Karpas-422 (cell line): ENCODE measurements around the gene SF1. TPM values are rescaled to one million over a fixed set of nuclear protein-coding genes. Genes with fewer than 3 reads are reported as not detected.

Experiments used
- DNase-seq: peaks from one replicate; pipeline ENCODE4 v3.0.0-alpha.2; 2015
- H2AFZ ChIP-seq: fragments of 200-600 bp; sonication (generic); 2 replicates; pipeline ENCODE4 v1.6.1; 2014; ENCODE audit warnings: antibody characterized with exemption, low read length, mixed read lengths
- H3K27ac ChIP-seq: fragments of 200-600 bp; sonication (generic); 2 replicates; pipeline ENCODE4 v1.5.1; 2014; ENCODE audit warnings: mild to moderate bottlenecking, low read length, moderate library complexity
- H3K27me3 ChIP-seq: fragments of 200-600 bp; sonication (generic); 2 replicates; pipeline ENCODE4 v1.6.1; 2014; ENCODE audit warnings: low read length, mixed read lengths
- H3K36me3 ChIP-seq: fragments of 200-600 bp; sonication (generic); 2 replicates; pipeline ENCODE4 v1.6.1; 2014; ENCODE audit warnings: low read length, mixed read lengths; ENCODE audit not compliant: insufficient read depth
- H3K4me1 ChIP-seq: fragments of 200-600 bp; sonication (generic); 2 replicates; pipeline ENCODE4 v1.6.1; 2014; ENCODE audit warnings: mild to moderate bottlenecking, low read length, mixed read lengths
- H3K4me2 ChIP-seq: fragments of 200-600 bp; sonication (generic); 2 replicates; pipeline ENCODE4 v1.6.1; 2014; ENCODE audit warnings: low read length, low read depth, mild to moderate bottlenecking; ENCODE audit not compliant: poor library complexity, severe bottlenecking
- H3K4me3 ChIP-seq: fragments of 200-600 bp; sonication (generic); 2 replicates; pipeline ENCODE4 v1.5.1; 2014; ENCODE audit warnings: mild to moderate bottlenecking, antibody characterized with exemption, low read length, mixed read lengths
- H3K79me2 ChIP-seq: fragments of 200-600 bp; sonication (generic); 2 replicates; pipeline ENCODE4 v1.6.1; 2014; ENCODE audit warnings: mild to moderate bottlenecking, low read length, mixed read lengths
- H3K9ac ChIP-seq: fragments of 200-600 bp; sonication (generic); 2 replicates; pipeline ENCODE4 v1.6.0; 2014; ENCODE audit warnings: low read length
- H3K9me2 ChIP-seq: fragments of 200-600 bp; sonication (generic), shearing (Covaris generic); replicated peaks from 2 replicates; pipeline ENCODE4 v1.6.0; 2014; ENCODE audit warnings: mild to moderate bottlenecking, low read length, moderate library complexity; ENCODE audit not compliant: insufficient read depth
- H3K9me3 ChIP-seq: fragments of 300-700, 200-600 bp; sonication (generic); 2 replicates; pipeline ENCODE4 v1.6.1; 2014; ENCODE audit warnings: low read length, mixed read lengths
- H4K20me1 ChIP-seq: fragments of 200-600 bp; sonication (generic); 2 replicates; pipeline ENCODE4 v1.6.1; 2014; ENCODE audit warnings: mild to moderate bottlenecking, antibody characterized with exemption, low read length, low read depth; ENCODE audit not compliant: insufficient read depth
- total RNA-seq: library from RNA; depleted of rRNA; stranded (reverse); fragments of >200 nt; shearing (Covaris generic); gene quantifications from 2 replicates; pipeline ENCODE4 v1.2.3, GENCODE V29; 2014; ENCODE audit warnings: low replicate concordance

Gene SF1
- total RNA-seq, 1 experiment from 2014 or later: 156 TPM

DNA sequence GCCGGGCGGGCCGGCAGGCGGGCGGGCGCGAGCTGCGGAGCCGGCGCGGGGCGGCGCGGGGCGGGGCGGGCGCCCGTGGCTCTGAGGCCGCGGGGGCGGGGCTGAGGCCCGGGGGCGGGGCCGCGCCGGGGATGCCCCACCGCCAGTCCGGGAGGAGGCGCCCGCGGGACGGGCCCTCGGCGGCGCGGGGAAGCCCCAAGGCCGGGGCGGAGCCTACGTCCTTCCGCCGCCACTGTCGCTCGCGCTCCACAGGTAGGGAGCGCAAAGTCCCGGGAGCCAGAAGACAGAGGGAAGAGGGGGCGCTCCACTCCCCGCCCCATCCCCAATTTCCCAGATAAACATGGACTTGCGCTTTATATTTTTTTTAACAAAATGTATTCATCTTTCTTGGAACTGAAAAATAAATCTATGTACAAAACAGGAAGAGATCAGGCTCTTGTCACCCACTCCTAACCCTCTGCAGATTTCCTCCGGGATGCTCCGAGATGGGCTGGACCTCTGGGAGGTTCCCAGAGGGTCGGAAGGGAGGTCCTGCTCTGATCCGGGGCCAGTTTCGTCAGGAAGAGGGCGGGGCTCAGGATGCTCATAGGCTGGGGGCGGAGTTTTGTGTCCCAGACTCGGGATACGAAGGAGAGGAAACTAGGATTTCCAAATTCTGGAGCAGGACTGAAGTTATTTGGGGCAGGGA, 25.0 kb upstream of the SF1 start, which contains the start of gene MAP4K2:
Gene MAP4K2 (minus strand): TSS at position 57 of the 688 bp plus-strand sequence. CDS start 65 bp downstream, outside the sequence.
- Histone ChIP-seq H3K4me1 (peaks cover 45% of the 10 kb centered on the region), H4K20me1 (no peaks in the 10 kb centered on the region), H3K36me3 (no peaks in the 10 kb centered on the region), H3K9me3 (no peaks in the 10 kb centered on the region), H3K27ac (peak within 1 kb of the TSS; percentile 85), H3K4me2 (peak within 1 kb of the TSS; percentile 88), H3K4me3 (peak within 1 kb of the TSS; percentile 87), H3K27me3 (no peaks in the 10 kb centered on the region), H3K79me2 (peaks cover 6% of the 10 kb centered on the region), H3K9ac (peak within 1 kb of the TSS; percentile 82), H2AFZ (0 out of 2 replicates have a peak within 1 kb of the TSS, but pooled peaks have one; percentile 60), H3K9me2 (no peaks in the 10 kb centered on the region)
- DNase-seq: peak; percentile 94

DNA sequence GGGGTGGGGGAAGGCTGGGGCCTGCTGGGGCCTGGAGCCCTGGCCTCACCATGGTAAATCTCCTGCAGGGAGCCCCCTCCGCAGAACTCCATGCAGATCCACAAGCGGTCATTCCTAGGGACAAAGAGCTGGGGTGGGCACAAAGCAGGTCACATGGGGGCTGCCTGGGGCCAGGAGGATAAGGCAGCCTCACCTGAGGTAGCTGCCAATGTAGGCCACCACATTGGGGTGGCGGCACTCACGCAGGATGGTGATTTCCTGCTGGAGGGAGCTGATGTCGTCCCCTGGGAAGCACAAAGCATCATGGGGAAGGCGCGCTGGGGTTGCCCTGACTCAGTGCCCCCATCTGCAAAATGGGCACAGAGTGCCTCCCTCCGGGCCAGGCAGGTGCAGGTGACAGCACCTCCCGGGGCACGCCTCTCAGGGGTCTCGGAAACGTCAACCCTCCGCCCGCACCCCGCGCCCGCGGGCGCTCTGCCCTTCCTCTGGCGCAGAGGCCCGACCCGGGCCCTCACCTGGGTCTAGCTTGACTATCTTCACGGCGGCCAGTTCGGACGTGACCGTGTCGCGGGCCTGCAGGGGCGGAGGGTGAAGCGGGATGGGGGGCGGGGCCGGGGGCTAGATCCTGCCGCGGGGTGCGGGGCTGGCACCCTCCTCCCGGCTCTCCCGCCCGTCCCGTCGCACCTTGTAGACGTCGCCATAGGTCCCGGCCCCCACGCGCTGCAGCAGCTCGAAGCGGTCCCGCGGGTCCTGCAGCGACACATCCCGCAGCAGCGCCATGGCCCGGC, 24.2 kb upstream of the SF1 start:
- no peaks in the 10 kb centered on the region for H3K36me3 ChIP-seq
- H3K79me2 ChIP-seq: peaks cover 6% of the 10 kb centered on the region
- peak overlapping the region; percentile 82 for H3K9ac ChIP-seq
- DNase-seq: peak; percentile 81
- no peaks in the 10 kb centered on the region for H3K9me2 ChIP-seq
- H3K4me3 ChIP-seq: peak overlapping the region; percentile 87
- no peaks in the 10 kb centered on the region for H4K20me1 ChIP-seq
- peak overlapping the region; percentile 88 for H3K4me2 ChIP-seq
- H3K4me1 ChIP-seq: peaks cover 45% of the 10 kb centered on the region
- peak overlapping the region; percentile 85 for H3K27ac ChIP-seq
- H3K9me3 ChIP-seq: no peaks in the 10 kb centered on the region
- H2AFZ ChIP-seq: 0 out of 2 replicates have a peak overlapping the region, but pooled peaks have one; percentile 60
- no peaks in the 10 kb centered on the region for H3K27me3 ChIP-seq

DNA sequence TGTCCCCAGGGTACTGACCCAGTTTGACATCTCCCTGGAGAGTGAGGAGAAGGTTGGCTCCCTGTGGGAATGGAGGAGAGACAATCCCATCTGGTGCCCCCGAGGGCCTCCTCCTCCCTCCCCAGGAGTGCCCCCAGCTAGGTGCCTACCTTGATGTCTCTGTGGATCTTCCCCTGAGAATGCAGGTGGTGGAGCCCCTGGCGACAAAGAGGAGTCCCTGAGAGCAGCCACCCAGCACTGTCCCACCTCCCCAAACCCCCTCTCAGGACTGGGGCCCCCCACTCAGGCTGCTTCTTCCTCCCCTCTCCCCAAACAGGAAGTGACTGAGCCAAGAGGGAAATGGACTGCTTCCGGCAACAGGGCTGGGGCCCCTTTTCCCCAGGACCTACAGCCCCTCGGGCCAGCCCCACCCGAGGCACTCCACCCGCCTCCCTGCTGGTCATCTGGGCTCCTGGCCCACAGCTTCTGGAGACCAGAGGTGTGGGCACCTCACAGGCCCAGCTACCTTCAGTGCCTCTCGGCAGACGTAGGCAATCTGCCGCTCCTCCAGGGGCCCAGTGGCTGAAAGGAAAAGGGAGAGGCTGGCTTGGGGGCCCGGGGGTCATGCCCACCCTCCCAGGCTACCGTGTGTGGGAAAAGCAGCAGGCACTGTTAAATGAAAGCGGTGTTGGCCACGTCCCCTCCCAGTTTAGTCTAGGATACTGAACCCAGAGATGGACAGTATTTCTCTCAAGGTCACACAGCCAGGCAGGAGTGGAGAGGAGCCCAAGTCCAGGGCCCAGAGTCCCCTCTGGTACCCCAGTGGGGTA, 23.4 kb upstream of the SF1 start:
- Histone ChIP-seq H4K20me1 (no peaks in the 10 kb centered on the region), H3K36me3 (0 out of 2 replicates have a peak, but pooled peaks cover 4% of the 10 kb centered on the region), H3K27me3 (no peaks in the 10 kb centered on the region), H3K4me1 (peaks cover 45% of the 10 kb centered on the region), H3K27ac (peak overlapping the region; percentile 85), H3K9me2 (no peaks in the 10 kb centered on the region), H3K4me2 (peak overlapping the region; percentile 88), H3K9me3 (no peaks in the 10 kb centered on the region), H2AFZ (no peak overlapping the region), H3K9ac (peak overlapping the region; percentile 82), H3K79me2 (peaks cover 6% of the 10 kb centered on the region), H3K4me3 (peak overlapping the region; percentile 87)
- peak; percentile 55 for DNase-seq

DNA sequence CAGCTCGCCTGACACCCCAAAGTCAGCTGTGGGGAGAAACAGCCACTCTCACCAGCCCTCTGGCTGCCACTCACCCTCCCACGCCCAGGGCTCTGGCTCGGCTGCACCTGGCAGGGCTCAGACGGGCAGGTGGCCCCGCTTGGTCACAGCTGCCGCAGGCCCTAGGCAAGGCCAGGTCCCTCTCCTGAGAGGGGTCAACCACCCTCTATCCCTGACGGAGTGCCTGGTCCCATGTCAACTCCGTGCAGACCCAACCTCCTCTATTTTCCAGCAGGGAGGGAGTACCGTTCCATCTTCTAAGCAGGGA, 22.8 kb upstream of the SF1 start:
- Histone ChIP-seq H3K4me1 (peaks cover 45% of the 10 kb centered on the region), H3K9ac (peak overlapping the region; percentile 82)

DNA sequence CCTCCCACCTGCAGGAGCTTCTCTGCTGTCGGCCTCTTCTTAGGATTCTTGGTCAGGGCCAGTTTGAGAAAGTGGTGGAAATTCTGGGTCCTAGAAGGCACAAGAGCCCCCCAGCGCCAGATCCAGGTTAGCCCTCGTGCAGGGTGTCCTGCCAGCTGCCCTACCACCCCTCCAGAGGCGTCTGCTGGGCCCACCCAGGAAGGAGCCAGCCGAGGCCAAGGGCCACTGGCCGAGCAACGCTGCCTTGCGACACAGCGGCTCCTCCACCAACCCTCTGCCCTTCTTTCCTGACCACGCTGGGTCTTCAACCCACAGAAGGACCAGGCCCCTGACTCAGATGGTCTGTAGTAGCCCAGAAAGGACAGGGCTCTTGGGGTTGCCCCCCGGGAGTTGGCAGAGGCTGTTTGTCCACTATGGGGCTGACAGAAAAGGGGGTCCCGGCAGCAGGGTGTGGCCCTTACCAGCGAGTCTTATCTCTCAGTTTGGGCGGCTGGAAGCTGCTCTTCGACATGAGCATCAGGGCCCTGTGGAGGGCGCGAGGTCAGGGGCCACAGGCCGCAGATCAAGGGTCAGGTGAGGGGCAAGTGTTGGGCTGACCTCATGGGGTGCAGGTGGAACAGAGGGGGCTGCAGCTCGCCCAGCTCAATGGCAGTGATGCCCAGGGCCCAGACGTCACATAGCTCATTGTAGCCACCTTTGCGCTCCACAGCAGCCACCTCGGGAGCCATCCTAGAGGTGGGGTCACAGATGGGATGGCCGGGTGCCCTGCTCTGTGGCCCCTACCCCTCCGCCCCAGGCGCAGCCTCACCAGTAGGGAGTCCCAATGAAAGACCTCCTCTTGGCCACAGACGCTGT, 22.2 kb upstream of the SF1 start:
- Histone ChIP-seq H3K4me3 (peak overlapping the region; percentile 87; the same call in 1 of the 2 replicates), H3K9ac (peak overlapping the region; percentile 82)

More for the DNA sequence above, 22.8 kb upstream of the SF1 start:
- Histone ChIP-seq H3K4me3 (peak overlapping the region; percentile 87; the same call in 1 of the 2 replicates), H3K9me2 (no peaks in the 10 kb centered on the region), H4K20me1 (no peaks in the 10 kb centered on the region), H3K9me3 (no peaks in the 10 kb centered on the region), H3K36me3 (0 out of 2 replicates have a peak, but pooled peaks cover 7% of the 10 kb centered on the region), H2AFZ (no peak overlapping the region), H3K27me3 (no peaks in the 10 kb centered on the region), H3K27ac (peak overlapping the region; percentile 85), H3K79me2 (peaks cover 6% of the 10 kb centered on the region), H3K4me2 (peak overlapping the region; percentile 88)
- DNase-seq: peak; percentile 58

DNA sequence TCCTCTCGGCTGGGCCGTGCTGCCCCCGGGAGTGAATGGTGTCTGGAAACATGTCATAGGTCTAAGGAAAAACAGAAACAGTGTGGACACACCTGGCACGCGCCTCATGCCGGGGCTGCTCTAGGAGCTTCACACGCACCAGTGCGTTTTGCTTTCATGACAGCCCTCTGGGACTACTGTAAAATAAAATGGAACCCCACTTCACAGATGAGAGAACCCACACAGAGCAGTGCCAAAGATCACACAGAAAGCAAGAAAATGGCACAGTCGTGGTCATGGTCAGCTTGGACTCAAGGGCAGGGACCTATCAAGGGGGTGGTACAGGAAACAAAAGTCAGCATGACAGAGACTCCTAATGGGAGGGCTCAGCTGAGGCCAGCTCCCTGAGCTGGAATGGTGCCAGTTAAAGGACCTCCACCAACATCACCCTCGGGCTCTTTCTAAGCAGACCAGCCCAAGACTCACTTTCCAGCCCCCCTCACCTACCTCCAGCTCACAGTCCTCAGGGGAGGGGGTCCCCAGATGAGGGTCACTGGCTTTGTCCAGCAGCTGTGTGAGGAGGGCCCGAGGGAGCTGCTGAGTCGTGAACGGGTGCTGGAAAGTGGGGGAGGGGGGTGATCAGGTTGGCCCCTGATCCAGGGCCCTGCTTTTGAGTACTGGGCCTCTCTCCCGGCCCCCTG, 21.4 kb upstream of the SF1 start:
- H3K36me3 ChIP-seq: 0 out of 2 replicates have a peak, but pooled peaks cover 7% of the 10 kb centered on the region
- peak overlapping the region; percentile 88 for H3K4me2 ChIP-seq
- peaks cover 6% of the 10 kb centered on the region for H3K79me2 ChIP-seq
- H3K27ac ChIP-seq: peak overlapping the region; percentile 85
- H3K4me3 ChIP-seq: peak overlapping the region; percentile 87; the same call in 1 of the 2 replicates
- H3K9me2 ChIP-seq: no peaks in the 10 kb centered on the region
- H3K27me3 ChIP-seq: no peaks in the 10 kb centered on the region
- no peaks in the 10 kb centered on the region for H3K9me3 ChIP-seq
- H3K9ac ChIP-seq: peak overlapping the region; percentile 82
- no peak overlapping the region for H2AFZ ChIP-seq
- DNase-seq: peak; percentile 82
- H4K20me1 ChIP-seq: no peaks in the 10 kb centered on the region
- peaks cover 45% of the 10 kb centered on the region for H3K4me1 ChIP-seq

More for the DNA sequence above, 22.2 kb upstream of the SF1 start:
- Histone ChIP-seq H3K4me1 (peaks cover 45% of the 10 kb centered on the region), H3K27ac (peak overlapping the region; percentile 85), H3K27me3 (no peaks in the 10 kb centered on the region), H2AFZ (no peak overlapping the region), H3K9me2 (no peaks in the 10 kb centered on the region), H4K20me1 (no peaks in the 10 kb centered on the region), H3K79me2 (peaks cover 6% of the 10 kb centered on the region), H3K9me3 (no peaks in the 10 kb centered on the region), H3K36me3 (0 out of 2 replicates have a peak, but pooled peaks cover 7% of the 10 kb centered on the region), H3K4me2 (peak overlapping the region; percentile 88)
- DNase-seq: no peak

DNA sequence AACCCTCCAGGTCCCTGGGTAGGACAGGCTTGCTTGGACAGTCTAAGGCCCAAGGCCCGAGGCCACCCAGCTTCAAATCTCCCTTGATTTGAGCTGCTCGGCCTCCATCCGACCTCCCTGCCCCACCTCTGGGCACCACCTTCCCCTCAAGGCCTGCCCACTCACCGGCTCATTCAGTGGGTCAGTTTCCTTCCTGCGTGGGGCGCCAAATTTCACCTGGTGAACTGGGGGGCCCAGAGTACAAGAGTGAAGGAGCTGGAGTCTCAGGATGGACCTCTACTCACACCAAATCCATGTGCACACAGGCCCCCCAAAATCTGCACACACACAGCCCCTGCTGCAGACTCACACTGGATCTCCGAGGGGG, 20.9 kb upstream of the SF1 start:
- Histone ChIP-seq H4K20me1 (no peaks in the 10 kb centered on the region), H3K9me3 (no peaks in the 10 kb centered on the region), H3K27me3 (no peaks in the 10 kb centered on the region), H3K27ac (peak overlapping the region; percentile 85), H3K36me3 (0 out of 2 replicates have a peak, but pooled peaks cover 7% of the 10 kb centered on the region), H3K9ac (peak overlapping the region; percentile 82; the same call in 1 of the 2 replicates), H3K4me1 (peaks cover 45% of the 10 kb centered on the region), H3K4me3 (no peak overlapping the region; the same call in 1 of the 2 replicates), H2AFZ (no peak overlapping the region), H3K79me2 (peaks cover 6% of the 10 kb centered on the region), H3K4me2 (peak overlapping the region; percentile 88), H3K9me2 (no peaks in the 10 kb centered on the region)
- DNase-seq: no peak
